ENCODE measurements around the gene TM7SF2.

Gene TM7SF2

DNA sequence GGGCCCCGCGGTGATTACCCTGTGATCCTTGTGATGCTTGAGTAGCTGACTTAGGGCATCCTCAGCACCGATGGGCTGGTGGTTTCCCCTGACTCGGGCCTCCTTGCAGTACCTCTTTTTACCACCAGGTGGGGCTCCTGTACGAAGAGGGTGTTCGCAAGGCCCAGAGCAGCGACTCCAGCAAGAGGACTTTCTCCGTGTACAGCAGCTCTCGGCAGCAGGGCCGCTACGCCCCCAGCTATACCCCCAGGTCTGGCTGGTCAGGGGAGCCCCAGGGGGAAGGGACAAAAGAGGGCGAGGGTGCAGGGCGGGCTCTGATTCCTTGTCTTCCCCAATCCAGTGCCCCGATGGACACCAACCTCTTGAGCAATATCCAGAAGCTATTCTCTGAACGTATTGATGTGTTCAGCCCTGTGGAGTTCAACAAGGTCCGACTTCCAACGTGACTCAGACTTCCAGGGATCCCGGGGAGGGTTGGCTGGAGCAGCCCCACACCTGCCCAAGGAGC is 1.3 kb upstream of the TM7SF2 start:
- POLR2A ChIA-PET (ENCODE audit: low non-redundant PET): no interaction called here
- peak overlapping the region; percentile 86 for H3K27ac ChIP-seq

DNA sequence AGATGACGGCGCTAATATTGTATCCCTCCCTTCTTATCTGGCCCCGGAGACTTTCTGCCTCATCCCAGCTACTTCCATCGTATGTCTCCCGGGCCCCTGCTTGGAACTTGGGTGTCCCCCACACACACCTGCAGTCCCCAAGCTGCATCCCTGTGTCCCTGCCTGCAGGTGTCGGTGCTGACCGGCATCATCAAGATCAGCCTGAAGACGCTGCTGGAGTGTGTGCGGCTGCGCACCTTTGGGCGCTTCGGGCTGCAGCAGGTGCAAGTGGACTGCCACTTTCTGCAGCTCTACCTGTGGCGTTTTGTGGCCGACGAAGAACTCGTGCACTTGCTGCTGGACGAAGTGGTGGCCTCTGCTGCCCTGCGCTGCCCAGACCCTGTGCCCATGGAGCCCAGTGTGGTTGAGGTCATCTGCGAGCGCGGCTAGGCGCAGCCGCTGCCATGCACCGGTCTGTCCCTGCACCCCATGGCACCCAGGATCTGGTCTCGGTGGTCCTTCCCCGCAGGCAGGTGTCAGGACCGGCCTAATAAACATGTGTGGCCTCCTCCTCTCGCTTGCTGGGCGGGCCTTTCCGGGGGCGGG is 421 bp upstream of the TM7SF2 start:
- peak overlapping the region; percentile 86 for H3K27ac ChIP-seq
- CTCF ChIA-PET: interaction anchor here (0.6 to 1.7 kb wide), 11 partner anchors 8 to 204 kb away, joined by 3 to 13 read pairs (median 4); partner anchors contain the start of genes CDC42EP2, FAU and MRPL49
- POLR2A ChIA-PET (ENCODE audit: low non-redundant PET): interaction anchor here (0.8 to 1.0 kb wide), 3 partner anchors 10 to 73 kb away, joined by 3 to 6 read pairs (median 3); partner anchors contain the start of genes FAU and MRPL49
- DNase-seq (ENCODE audit: low spot score): no peak
- TF ChIP-seq, protein P1, sequence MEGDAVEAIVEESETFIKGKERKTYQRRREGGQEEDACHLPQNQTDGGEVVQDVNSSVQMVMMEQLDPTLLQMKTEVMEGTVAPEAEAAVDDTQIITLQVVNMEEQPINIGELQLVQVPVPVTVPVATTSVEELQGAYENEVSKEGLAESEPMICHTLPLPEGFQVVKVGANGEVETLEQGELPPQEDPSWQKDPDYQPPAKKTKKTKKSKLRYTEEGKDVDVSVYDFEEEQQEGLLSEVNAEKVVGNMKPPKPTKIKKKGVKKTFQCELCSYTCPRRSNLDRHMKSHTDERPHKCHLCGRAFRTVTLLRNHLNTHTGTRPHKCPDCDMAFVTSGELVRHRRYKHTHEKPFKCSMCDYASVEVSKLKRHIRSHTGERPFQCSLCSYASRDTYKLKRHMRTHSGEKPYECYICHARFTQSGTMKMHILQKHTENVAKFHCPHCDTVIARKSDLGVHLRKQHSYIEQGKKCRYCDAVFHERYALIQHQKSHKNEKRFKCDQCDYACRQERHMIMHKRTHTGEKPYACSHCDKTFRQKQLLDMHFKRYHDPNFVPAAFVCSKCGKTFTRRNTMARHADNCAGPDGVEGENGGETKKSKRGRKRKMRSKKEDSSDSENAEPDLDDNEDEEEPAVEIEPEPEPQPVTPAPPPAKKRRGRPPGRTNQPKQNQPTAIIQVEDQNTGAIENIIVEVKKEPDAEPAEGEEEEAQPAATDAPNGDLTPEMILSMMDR (conservative IDR thresholded peaks at IDR 0.05; ENCODE audit: low read depth): no peak

More for the DNA sequence above, 1.3 kb upstream of the TM7SF2 start:
- CTCF ChIA-PET: interaction anchor here (0.5 to 1.3 kb wide), 18 partner anchors 8 to 751 kb away, joined by 3 to 13 read pairs (median 4); partner anchors contain the start of genes CDC42EP2, FAU and MRPL49
- peak; percentile 74 for DNase-seq (ENCODE audit: low spot score)
- TF ChIP-seq, protein P1 (conservative IDR thresholded peaks at IDR 0.05; ENCODE audit: low read depth): peak; percentile 96

GRCh38 chr11:65112546-65113360 is 1.1 kb downstream of the TM7SF2 start:
- POLR2A ChIA-PET (ENCODE audit: low non-redundant PET): interaction anchor here (0.9 to 1.0 kb wide), 2 partner anchors 9 to 14 kb away, joined by 3 to 6 read pairs; partner anchors contain the start of genes FAU and MRPL49
- no peak for DNase-seq (ENCODE audit: low spot score)

GRCh38 chr11:65113361-65113756 is 1.7 kb downstream of the TM7SF2 start:
- TF ChIP-seq, protein P1 (conservative IDR thresholded peaks at IDR 0.05; ENCODE audit: low read depth): no peak
- ChIA-PET POLR2A (ENCODE audit: low non-redundant PET) (no interaction called here), CTCF (interaction anchor here (0.6 to 1.4 kb wide), 3 partner anchors 16 to 339 kb away, joined by 3 to 4 read pairs (median 4); partner anchors contain the start of gene CAPN1)
- DNase-seq (ENCODE audit: low spot score): no peak
- H3K27ac ChIP-seq: peak overlapping the region; percentile 86

More at GRCh38 chr11:65112546-65113360, 1.1 kb downstream of the TM7SF2 start:
- peak overlapping the region; percentile 86 for H3K27ac ChIP-seq
- TF ChIP-seq, protein P1 (conservative IDR thresholded peaks at IDR 0.05; ENCODE audit: low read depth): peak; percentile 89
- CTCF ChIA-PET: interaction anchor here (0.6 to 1.7 kb wide), 8 partner anchors 10 to 1561 kb away, joined by 3 to 6 read pairs (median 4); partner anchors contain the start of gene CAPN1

- TF ChIP-seq, protein P1 (conservative IDR thresholded peaks at IDR 0.05; ENCODE audit: low read depth): no peak
- no peak for DNase-seq (ENCODE audit: low spot score)
- H3K27ac ChIP-seq: peak overlapping the region; percentile 86
- POLR2A ChIA-PET (ENCODE audit: low non-redundant PET): no interaction called here
- CTCF ChIA-PET: no interaction called here
Measured at GRCh38 chr11:65113839-65114238, 2.2 kb downstream of the TM7SF2 start.
